ENCODE results near the gene ACOX2.

ACOX2 gene

DNA sequence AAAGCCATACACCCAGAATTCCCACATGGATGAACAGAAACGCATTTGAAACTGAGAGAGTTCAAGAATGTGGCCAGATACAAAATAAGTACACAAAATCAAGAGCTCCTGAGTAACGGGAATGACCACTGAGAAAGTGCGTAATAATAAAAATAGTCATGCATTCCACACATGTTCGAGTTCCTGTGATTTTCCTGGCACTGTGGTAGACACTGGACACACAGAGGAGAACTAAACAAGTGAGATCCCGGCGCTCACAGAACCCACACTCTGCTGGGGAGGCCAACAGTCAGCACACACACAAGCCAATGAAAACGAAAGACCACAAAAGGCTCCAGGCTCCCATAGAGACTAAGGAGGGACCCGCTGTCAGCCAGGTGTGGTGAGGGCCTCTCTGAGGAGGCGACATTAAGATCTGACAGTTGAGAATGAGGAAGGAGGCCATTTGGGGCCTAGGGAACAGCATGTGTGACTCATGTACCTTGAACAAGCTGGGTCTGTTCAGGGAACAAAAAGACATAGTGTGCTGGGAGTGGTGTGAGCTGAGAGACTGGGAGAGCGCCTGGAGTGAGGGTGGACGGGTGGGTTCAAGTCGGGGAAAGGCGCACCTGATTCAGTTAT is 35.1 kb upstream of the ACOX2 start:
- Mint-ChIP-seq H3K4me1 (peaks cover 7% of the 10 kb centered on the region), H3K27ac (peak overlapping the region; percentile 36), H3K9me3 (no peaks in the 10 kb centered on the region), H3K4me3 (no peak overlapping the region), H3K27me3 (no peaks in the 10 kb centered on the region), H3K36me3 (no peaks in the 10 kb centered on the region)

DNA sequence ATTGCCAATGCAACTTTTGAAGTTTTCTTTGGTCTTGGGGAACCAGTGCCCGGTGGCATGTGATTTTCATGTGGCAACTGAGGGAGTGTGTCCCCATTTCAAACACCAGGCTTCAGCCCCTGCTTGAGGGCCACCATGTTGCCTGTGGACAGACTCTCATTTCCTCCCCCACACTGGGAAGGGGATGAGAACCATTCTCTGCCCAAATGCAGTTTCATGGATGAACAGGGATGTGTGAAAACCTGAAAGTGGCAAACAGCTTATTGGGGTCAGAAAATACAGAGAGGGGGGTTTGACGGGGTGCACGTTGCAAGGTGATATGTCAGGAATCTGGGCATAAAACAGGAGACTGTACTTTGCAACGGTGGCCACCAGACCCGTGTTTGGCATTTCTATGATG is 33.9 kb upstream of the ACOX2 start:
- H3K4me3 Mint-ChIP-seq = no peak overlapping the region
- no peaks in the 10 kb centered on the region for H3K36me3 Mint-ChIP-seq
- no peaks in the 10 kb centered on the region for H3K9me3 Mint-ChIP-seq
- H3K4me1 Mint-ChIP-seq = peaks cover 7% of the 10 kb centered on the region
- no peaks in the 10 kb centered on the region for H3K27me3 Mint-ChIP-seq
- no peak overlapping the region for H3K27ac Mint-ChIP-seq

GRCh38 chr3:58569287-58570001 is 32.5 kb upstream of the ACOX2 start:
- Mint-ChIP-seq H3K36me3 (no peaks in the 10 kb centered on the region), H3K27ac (no peak overlapping the region), H3K4me1 (peaks cover 7% of the 10 kb centered on the region), H3K9me3 (no peaks in the 10 kb centered on the region), H3K27me3 (no peaks in the 10 kb centered on the region), H3K4me3 (no peak overlapping the region)

DNA sequence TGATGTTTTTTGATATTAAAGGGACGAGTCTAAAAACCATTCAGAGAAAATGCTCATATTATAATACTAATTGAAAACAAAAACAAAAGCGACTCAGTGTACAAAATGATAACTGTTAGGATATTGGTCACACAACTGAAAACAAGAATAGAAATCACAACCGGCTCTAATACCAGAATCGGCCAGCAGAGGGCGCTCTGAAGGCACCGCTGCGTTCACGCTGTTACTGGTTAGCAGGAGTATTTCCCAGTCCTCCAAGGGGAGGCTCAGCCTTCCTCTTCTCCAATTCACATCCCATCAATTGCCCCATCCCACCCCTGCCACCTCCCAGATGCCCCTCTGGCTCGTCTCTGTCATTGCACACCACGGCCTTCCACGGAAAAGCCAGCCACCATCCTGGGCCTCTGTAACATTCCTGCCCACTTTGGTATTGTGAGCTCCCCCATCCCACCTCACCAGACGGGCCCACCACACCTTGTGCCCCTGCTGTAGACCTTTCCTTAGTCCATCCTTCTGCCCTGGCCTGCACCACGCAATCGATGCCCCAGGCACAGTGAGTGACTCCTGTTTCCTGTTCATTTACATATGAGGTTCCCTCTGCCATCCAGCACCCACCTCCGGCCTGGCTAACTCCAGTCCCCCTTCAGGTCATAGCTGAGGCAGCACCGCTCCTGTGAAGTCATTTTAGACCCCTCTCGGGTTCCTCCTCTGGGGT is 31.7 kb upstream of the ACOX2 start:
- no peak overlapping the region for H3K4me3 Mint-ChIP-seq
- no peaks in the 10 kb centered on the region for H3K9me3 Mint-ChIP-seq
- H3K27ac Mint-ChIP-seq = no peak overlapping the region
- no peaks in the 10 kb centered on the region for H3K36me3 Mint-ChIP-seq
- H3K4me1 Mint-ChIP-seq = peaks cover 7% of the 10 kb centered on the region
- no peaks in the 10 kb centered on the region for H3K27me3 Mint-ChIP-seq

- H3K27ac Mint-ChIP-seq = no peak overlapping the region
- peaks cover 2% of the 10 kb centered on the region for H3K36me3 Mint-ChIP-seq
- H3K4me1 Mint-ChIP-seq = peaks cover 7% of the 10 kb centered on the region
- no peak overlapping the region for H3K4me3 Mint-ChIP-seq
- peaks cover 2% of the 10 kb centered on the region for H3K27me3 Mint-ChIP-seq
- H3K9me3 Mint-ChIP-seq = no peaks in the 10 kb centered on the region
Observed at GRCh38 chr3:58567251-58567515, 30.2 kb upstream of the ACOX2 start.

DNA sequence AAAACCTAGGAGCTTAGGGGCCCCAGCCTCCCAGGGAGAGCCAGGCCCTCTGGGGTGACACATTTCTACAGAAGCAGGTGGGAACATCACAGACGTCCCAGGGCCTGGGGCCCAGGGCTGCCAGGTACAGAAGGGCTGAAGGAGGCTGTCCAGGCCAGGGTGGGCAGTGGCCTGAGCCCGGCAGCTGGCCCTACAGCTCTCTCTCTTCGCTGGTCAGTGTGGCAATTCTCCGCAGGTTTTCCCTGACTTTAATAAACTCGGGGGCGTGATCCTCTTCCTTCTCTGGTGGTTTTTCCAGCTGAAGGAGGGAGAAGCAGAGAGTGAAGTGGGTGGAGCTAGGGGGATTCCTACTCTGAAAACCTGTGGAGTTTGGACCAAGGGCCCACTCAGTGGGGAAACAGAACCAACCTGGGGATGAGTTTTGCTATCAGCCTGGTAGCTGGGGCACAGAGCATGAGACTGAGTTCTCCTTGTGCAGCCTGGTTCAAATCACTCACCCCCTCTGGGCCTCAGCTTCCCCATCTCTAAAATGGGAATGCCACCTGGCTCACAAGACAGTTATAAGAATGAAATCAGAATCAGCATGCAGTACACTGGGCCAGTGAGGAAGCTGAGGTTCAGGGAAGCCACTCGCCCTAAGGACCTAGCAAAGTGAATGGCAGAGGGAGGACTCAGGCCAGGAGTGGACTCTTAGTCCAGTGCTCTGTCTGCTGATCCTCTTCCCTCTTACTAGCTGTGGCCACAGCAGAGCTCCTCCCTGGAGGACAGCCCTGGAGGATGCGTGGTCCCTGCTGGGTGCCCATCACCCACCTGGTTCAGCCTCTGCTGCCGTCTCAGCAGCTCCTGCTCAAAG is 29.6 kb upstream of the ACOX2 start:
- Mint-ChIP-seq H3K4me3 (no peak overlapping the region), H3K27ac (no peak overlapping the region), H3K36me3 (peaks cover 2% of the 10 kb centered on the region), H3K4me1 (peaks cover 7% of the 10 kb centered on the region), H3K27me3 (peaks cover 2% of the 10 kb centered on the region), H3K9me3 (no peaks in the 10 kb centered on the region)

DNA sequence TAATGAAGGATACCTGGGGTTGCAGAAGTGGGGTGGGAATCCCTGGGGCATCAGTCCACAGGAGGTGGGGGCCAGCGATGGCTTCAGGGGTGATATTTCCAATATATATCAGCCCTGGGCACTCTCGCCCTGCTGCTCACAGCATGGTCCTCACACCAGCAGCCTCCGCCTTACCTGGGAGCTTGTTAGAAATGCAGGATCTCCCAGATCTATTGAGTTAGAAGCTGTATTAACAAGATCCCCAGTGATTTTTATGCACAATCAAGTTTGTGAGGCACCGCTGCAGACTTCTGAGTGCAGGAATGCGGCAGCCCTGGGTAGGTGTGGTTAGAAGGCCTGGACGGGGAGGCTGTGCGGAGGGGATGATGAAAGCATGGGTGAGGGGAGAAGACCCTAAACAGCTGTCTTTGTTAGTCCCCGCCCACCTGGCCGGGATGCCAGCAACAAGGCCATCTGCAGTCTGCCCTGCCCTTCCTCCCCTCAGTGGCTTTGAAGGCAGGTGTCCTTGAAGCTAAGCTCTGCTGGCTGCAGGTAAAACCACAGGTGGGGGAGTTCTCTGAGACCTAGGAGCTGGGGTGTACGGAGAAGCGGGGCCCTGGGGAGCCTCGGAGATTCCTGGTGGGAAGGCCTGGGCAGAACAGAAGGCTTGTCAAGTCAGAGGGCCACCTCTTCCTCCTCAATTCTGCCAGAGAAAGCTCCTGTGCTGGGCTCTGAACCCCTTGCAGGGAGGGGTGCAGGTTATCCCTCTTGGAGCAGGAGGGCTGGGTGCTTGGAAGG is 28.8 kb upstream of the ACOX2 start:
- H3K27me3 Mint-ChIP-seq = peaks cover 2% of the 10 kb centered on the region
- no peaks in the 10 kb centered on the region for H3K9me3 Mint-ChIP-seq
- no peak overlapping the region for H3K27ac Mint-ChIP-seq
- no peak overlapping the region for H3K4me3 Mint-ChIP-seq
- peaks cover 2% of the 10 kb centered on the region for H3K36me3 Mint-ChIP-seq
- H3K4me1 Mint-ChIP-seq = peaks cover 7% of the 10 kb centered on the region

- H3K4me3 Mint-ChIP-seq = no peak overlapping the region
- H3K4me1 Mint-ChIP-seq = peaks cover 7% of the 10 kb centered on the region
- H3K36me3 Mint-ChIP-seq = peaks cover 2% of the 10 kb centered on the region
- no peak overlapping the region for H3K27ac Mint-ChIP-seq
- no peaks in the 10 kb centered on the region for H3K9me3 Mint-ChIP-seq
- peaks cover 2% of the 10 kb centered on the region for H3K27me3 Mint-ChIP-seq
Observed at GRCh38 chr3:58564456-58565160, 27.6 kb upstream of the ACOX2 start.

- H3K36me3 Mint-ChIP-seq = peaks cover 2% of the 10 kb centered on the region
- H3K27ac Mint-ChIP-seq = no peak overlapping the region
- H3K4me1 Mint-ChIP-seq = peaks cover 6% of the 10 kb centered on the region
- no peak overlapping the region for H3K4me3 Mint-ChIP-seq
- H3K9me3 Mint-ChIP-seq = no peaks in the 10 kb centered on the region
- peaks cover 2% of the 10 kb centered on the region for H3K27me3 Mint-ChIP-seq
Observed at GRCh38 chr3:58564054-58564453, 27.1 kb upstream of the ACOX2 start.

DNA sequence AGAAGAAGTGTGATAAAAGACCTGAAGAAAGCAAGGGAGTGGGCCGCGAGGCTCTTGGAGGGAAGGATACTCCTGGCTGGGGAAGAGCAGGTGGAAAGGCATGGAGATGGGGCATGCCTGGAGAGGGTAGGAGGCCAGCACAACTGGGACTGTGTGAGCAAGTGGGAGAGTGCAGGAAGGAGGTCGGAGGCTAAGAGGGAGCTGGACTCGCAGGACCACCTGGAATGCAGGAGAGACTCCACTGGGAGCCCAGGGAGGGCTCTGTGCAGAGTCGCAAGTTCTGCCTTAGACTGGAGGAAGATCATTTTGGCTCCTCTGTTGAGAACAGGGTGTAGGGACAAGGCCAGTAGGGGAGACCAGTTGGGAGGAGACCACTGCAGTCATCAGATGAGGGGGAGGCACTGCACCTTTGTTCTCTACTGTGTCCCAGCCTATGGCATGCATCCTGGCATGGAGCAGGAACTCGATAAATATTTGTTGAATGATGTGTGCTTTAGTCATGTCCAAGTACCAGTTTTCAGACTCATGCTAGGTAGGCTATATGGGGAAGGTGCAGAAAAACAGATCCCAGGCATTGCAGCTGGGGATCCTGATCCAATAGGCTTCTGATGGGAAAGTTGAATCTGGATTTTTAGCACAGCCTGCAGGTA is 26.5 kb upstream of the ACOX2 start:
- Mint-ChIP-seq H3K36me3 (peaks cover 2% of the 10 kb centered on the region), H3K4me3 (no peak overlapping the region), H3K27me3 (peaks cover 2% of the 10 kb centered on the region), H3K4me1 (peaks cover under 1% of the 10 kb centered on the region), H3K27ac (no peak overlapping the region), H3K9me3 (no peaks in the 10 kb centered on the region)

- H3K9me3 Mint-ChIP-seq = no peaks in the 10 kb centered on the region
- H3K4me1 Mint-ChIP-seq = no peaks in the 10 kb centered on the region
- H3K27me3 Mint-ChIP-seq = peaks cover 2% of the 10 kb centered on the region
- H3K27ac Mint-ChIP-seq = no peak overlapping the region
- no peak overlapping the region for H3K4me3 Mint-ChIP-seq
- peaks cover 2% of the 10 kb centered on the region for H3K36me3 Mint-ChIP-seq
Observed at GRCh38 chr3:58562498-58562897, 25.5 kb upstream of the ACOX2 start.

DNA sequence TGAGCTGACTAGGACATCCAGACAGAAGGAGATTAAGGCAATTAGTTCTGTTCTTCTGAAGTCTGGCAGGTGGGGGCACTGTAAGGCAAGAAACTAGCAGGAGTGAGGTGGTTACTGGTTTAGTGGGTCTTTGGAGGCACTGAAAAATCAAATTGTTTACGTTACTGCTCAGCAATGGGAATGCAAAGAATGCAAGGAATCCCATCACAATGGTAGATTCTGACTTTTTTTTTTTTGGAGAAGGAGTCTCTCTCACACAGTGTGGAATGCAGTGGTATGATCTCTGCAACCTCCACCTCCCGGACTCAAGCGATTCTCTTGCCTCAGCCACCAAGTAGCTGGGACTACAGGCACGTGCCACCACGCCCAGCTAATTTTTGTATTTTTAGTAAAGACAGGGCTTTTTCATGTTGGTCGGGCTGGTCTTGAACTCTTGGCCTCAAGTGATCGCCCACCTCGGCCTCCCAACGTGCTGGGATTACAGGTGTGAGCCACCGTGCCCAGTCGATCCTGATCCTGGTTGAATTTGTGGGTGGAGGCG is 23.9 kb upstream of the ACOX2 start:
- Mint-ChIP-seq H3K4me3 (no peak overlapping the region), H3K27me3 (peaks cover 2% of the 10 kb centered on the region), H3K9me3 (no peaks in the 10 kb centered on the region), H3K27ac (no peak overlapping the region), H3K36me3 (peaks cover 2% of the 10 kb centered on the region), H3K4me1 (no peaks in the 10 kb centered on the region)

GRCh38 chr3:58559586-58559985 is 22.6 kb upstream of the ACOX2 start:
- Mint-ChIP-seq H3K4me1 (no peaks in the 10 kb centered on the region), H3K36me3 (peaks cover 2% of the 10 kb centered on the region), H3K27me3 (peaks cover 2% of the 10 kb centered on the region), H3K27ac (no peak overlapping the region), H3K9me3 (no peaks in the 10 kb centered on the region), H3K4me3 (no peak overlapping the region)

GRCh38 chr3:58557491-58557890 is 20.5 kb upstream of the ACOX2 start:
- no peaks in the 10 kb centered on the region for H3K9me3 Mint-ChIP-seq
- no peaks in the 10 kb centered on the region for H3K36me3 Mint-ChIP-seq
- no peaks in the 10 kb centered on the region for H3K4me1 Mint-ChIP-seq
- H3K4me3 Mint-ChIP-seq = no peak overlapping the region
- no peak overlapping the region for H3K27ac Mint-ChIP-seq
- H3K27me3 Mint-ChIP-seq = peaks cover 1% of the 10 kb centered on the region
